ENCODE results near the gene ZNF331. TPM values are rescaled to one million over a fixed set of nuclear protein-coding genes. Genes with fewer than 3 reads are reported as not detected.

The ZNF331 gene
- polyA plus RNA-seq, 3 donors: 6.6 to 42.4 (median 9.5) TPM

GRCh38 chr19:53517114-53517741, 20.7 kb upstream of the ZNF331 start:
- Mint-ChIP-seq H3K27ac (no peak overlapping the region), H3K36me3 (peaks cover 2 to 7% of the 10 kb centered on the region in 2 donors), H3K27me3 (ENCODE audit: low read depth in 3 of 3) (peaks cover 2 to 5% (median 2%) of the 10 kb centered on the region in 3 donors), H3K9me3 (peaks cover 18 to 51% (median 40%) of the 10 kb centered on the region in 7 donors), H3K4me3 (no peak overlapping the region), H3K4me1 (peaks cover 16% of the 10 kb centered on the region)
- Histone ChIP-seq H3K4me1 (ENCODE audit: control insufficient read depth in 1 of 2, insufficient read depth in 2 of 2, low read length in 2 of 2) (peaks cover 16 to 17% of the 10 kb centered on the region in 2 donors), H3K4me2 (replicated peaks; ENCODE audit: extremely low read depth, low read length, poor library complexity, severe bottlenecking) (no peak overlapping the region), H3K27ac (ENCODE audit: low read depth in 1 of 2, low read length in 2 of 2) (no peak overlapping the region), H3K4me3 (replicated peaks in 1 of 3; ENCODE audit: low read depth in 2 of 3, low read length in 3 of 3) (no peak overlapping the region), H2AFZ (ENCODE audit: insufficient read depth, low read depth, low read length, poor library complexity, severe bottlenecking) (no peak overlapping the region), H3K27me3 (ENCODE audit: control insufficient read depth in 2 of 2, insufficient read depth in 2 of 2, low read length in 2 of 2) (no peaks in the 10 kb centered on the region), H3K36me3 (replicated peaks in 1 of 2; ENCODE audit: control insufficient read depth in 1 of 2, insufficient read depth in 2 of 2, low read length in 2 of 2) (no peaks in the 10 kb centered on the region), H3K9ac (ENCODE audit: insufficient read depth, low read length, poor library complexity, severe bottlenecking) (no peak overlapping the region), H3K9me3 (replicated peaks in 1 of 2; ENCODE audit: control insufficient read depth in 1 of 2, insufficient read depth in 1 of 2, low read length in 2 of 2) (peaks cover 14 to 25% of the 10 kb centered on the region in 2 donors), H4K20me1 (ENCODE audit: insufficient read depth, low read length) (no peaks in the 10 kb centered on the region), H3K79me2 (ENCODE audit: insufficient read depth, low read length) (no peaks in the 10 kb centered on the region)
- 57% methylated on average over 2 of the region's 5 CpGs for WGBS (ENCODE audit: insufficient coverage)
- TF ChIP-seq CTCF (IDR thresholded peaks at IDR 0.05): no peak
- no peak for DNase-seq
- intact Hi-C loops (cut with micrococcal nuclease): loop anchor here in 1 of 2 donors (10.0 kb wide), 2 partner anchors 82 to 322 kb away; partner anchors contain the start of genes ZNF665 and ZNF761

GRCh38 chr19:53518121-53518520, 19.8 kb upstream of the ZNF331 start:
- Histone ChIP-seq H3K9ac (ENCODE audit: insufficient read depth, low read length, poor library complexity, severe bottlenecking) (no peak overlapping the region), H3K79me2 (ENCODE audit: insufficient read depth, low read length) (no peaks in the 10 kb centered on the region), H3K36me3 (replicated peaks in 1 of 2; ENCODE audit: control insufficient read depth in 1 of 2, insufficient read depth in 2 of 2, low read length in 2 of 2) (no peaks in the 10 kb centered on the region), H3K4me2 (replicated peaks; ENCODE audit: extremely low read depth, low read length, poor library complexity, severe bottlenecking) (no peak overlapping the region), H3K9me3 (replicated peaks in 1 of 2; ENCODE audit: control insufficient read depth in 1 of 2, insufficient read depth in 1 of 2, low read length in 2 of 2) (peaks cover 14 to 28% of the 10 kb centered on the region in 2 donors), H3K4me1 (ENCODE audit: control insufficient read depth in 1 of 2, insufficient read depth in 2 of 2, low read length in 2 of 2) (peaks cover 16 to 17% of the 10 kb centered on the region in 2 donors), H2AFZ (ENCODE audit: insufficient read depth, low read depth, low read length, poor library complexity, severe bottlenecking) (no peak overlapping the region), H4K20me1 (ENCODE audit: insufficient read depth, low read length) (no peaks in the 10 kb centered on the region), H3K27ac (ENCODE audit: low read depth in 1 of 2, low read length in 2 of 2) (no peak overlapping the region), H3K27me3 (ENCODE audit: control insufficient read depth in 2 of 2, insufficient read depth in 2 of 2, low read length in 2 of 2) (no peaks in the 10 kb centered on the region), H3K4me3 (replicated peaks in 1 of 3; ENCODE audit: low read depth in 2 of 3, low read length in 3 of 3) (no peak overlapping the region)
- 98% methylated on average over 3 of the region's 4 CpGs for WGBS (ENCODE audit: insufficient coverage)
- Mint-ChIP-seq H3K36me3 (peaks cover 5 to 12% of the 10 kb centered on the region in 2 donors), H3K9me3 (peaks cover 23 to 53% (median 44%) of the 10 kb centered on the region in 7 donors), H3K27ac (no peak overlapping the region), H3K4me1 (peaks cover 16% of the 10 kb centered on the region), H3K4me3 (no peak overlapping the region), H3K27me3 (ENCODE audit: low read depth in 3 of 3) (peaks cover 0 to 3% (median 2%) of the 10 kb centered on the region in 3 donors)
- intact Hi-C loops (cut with micrococcal nuclease): loop anchor here in 1 of 2 donors (10.0 kb wide), 2 partner anchors 83 to 323 kb away; partner anchors contain the start of genes ZNF665 and ZNF761
- no peak for DNase-seq
- no peak for TF ChIP-seq CTCF (IDR thresholded peaks at IDR 0.05)

Data from CD14-positive monocyte (primary cell).